GM13977 (cell line): ENCODE data around the gene CEP41.

Experiments used
- DNase-seq: peaks from one replicate; pipeline ENCODE4 v3.0.0; 2012; ENCODE audit warnings: low spot score
- in situ Hi-C: fragments of 300-500 bp; cut with MboI; formaldehyde crosslinking; loops from one replicate; pipeline ENCODE4 v1.12.0; 2022; ENCODE audit warnings: low sequenced_read_pairs, low pct_unique_long_range_greater_than_20kb, mixed read lengths, inconsistent platforms; ENCODE audit not compliant: unreplicated experiment
- TF ChIP-seq, protein P1 (sequence below): IDR thresholded peaks from 2 replicates; pipeline ENCODE4 v1.5.1; 2012; ENCODE audit warnings: mild to moderate bottlenecking, control low read depth; ENCODE audit not compliant: insufficient read depth; ENCODE audit errors: extremely low read depth, missing control alignments

CEP41 gene

DNA sequence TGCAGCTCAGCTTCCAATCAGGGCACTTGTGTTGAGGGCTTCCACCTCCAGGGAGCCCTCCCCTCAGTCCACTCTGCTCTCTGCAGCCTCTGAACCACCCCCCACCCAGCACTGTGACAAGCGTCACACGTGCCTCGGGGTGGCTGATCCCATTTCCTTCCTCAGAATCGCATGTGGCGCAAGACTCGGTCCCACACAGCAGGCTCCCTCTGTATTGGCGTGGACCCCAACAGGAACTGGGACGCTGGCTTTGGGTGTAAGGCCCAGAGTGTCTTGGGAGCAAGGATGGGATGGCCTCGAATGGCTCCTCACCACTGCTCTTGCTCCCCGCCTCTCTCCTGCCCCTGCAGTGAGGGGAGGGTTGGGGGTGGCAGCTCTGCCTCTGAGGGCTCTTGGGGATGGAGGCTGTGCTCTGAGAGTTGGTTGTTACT lies 56.4 kb downstream of the CEP41 start:
- no peak for DNase-seq
- in situ Hi-C loops: no loop called here
- TF ChIP-seq, protein P1, sequence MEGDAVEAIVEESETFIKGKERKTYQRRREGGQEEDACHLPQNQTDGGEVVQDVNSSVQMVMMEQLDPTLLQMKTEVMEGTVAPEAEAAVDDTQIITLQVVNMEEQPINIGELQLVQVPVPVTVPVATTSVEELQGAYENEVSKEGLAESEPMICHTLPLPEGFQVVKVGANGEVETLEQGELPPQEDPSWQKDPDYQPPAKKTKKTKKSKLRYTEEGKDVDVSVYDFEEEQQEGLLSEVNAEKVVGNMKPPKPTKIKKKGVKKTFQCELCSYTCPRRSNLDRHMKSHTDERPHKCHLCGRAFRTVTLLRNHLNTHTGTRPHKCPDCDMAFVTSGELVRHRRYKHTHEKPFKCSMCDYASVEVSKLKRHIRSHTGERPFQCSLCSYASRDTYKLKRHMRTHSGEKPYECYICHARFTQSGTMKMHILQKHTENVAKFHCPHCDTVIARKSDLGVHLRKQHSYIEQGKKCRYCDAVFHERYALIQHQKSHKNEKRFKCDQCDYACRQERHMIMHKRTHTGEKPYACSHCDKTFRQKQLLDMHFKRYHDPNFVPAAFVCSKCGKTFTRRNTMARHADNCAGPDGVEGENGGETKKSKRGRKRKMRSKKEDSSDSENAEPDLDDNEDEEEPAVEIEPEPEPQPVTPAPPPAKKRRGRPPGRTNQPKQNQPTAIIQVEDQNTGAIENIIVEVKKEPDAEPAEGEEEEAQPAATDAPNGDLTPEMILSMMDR: no peak

DNA sequence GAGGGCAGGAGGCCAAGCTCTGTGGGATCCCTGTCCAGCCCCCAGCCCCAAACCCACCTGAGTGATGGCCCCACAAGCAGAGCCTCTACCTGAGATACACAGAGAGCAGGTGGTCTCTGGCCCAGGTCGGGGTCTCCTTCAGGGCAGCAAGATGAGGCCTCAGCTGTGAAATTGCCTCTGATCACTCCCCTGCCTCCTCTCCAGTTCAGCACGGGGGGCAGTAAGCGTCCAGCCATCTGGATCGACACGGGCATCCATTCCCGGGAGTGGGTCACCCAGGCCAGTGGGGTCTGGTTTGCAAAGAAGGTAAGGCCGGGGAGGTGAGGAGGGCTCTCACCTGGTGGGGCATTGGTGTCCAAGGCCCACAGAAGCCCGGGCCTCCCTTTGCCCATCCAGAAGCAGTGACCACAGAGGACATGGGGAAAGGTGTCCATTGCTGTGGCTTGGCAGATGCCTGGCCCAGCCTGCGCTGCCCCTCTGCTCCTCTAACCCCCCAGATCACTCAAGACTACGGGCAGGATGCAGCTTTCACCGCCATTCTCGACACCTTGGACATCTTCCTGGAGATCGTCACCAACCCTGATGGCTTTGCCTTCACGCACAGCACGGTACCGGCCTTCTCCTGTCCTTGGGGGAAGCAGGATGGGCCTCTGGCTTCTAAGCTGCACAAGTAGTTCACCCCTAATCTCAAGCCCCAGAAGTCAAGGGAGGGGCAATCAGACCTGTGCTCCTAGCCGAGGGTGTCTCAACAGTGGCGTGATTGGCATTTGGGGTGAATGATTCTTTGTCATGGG lies 57.4 kb downstream of the CEP41 start:
- TF ChIP-seq, protein P1: no peak
- in situ Hi-C loops: no loop called here

DNA sequence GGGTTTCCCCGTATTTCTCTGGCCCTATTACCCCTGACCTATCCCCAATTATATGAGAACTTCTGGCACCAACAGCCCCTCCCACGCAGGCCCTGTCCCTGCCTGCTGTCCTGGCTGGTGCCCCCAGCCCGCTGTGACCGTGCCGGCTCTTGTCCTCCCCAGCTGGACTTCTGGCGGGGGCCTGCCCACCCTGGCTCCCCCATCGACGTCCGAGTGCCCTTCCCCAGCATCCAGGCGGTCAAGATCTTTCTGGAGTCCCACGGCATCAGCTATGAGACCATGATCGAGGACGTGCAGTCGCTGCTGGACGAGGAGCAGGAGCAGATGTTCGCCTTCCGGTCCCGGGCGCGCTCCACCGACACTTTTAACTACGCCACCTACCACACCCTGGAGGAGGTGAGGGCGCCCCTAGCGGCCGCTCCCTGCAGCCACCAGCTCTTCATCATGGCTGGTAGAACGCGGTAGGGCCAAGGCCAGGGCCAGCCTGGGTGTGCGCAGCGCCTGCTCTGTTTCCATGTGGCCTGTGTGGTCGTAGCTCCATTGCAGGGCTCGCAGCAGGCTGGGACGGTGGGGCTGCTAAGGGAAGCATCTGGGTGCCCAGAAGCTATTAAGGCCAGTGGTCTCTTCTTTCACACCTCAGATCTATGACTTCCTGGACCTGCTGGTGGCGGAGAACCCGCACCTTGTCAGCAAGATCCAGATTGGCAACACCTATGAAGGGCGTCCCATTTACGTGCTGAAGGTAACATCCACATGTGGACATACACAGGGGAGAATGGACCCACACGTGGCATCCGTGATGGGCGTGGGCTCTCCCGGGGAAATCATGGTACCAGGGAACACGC lies 59.1 kb downstream of the CEP41 start:
- DNase-seq: no peak
- TF ChIP-seq, protein P1: no peak
- in situ Hi-C loops: no loop called here

More for the DNA sequence above, 57.4 kb downstream of the CEP41 start:
- no peak for DNase-seq

DNA sequence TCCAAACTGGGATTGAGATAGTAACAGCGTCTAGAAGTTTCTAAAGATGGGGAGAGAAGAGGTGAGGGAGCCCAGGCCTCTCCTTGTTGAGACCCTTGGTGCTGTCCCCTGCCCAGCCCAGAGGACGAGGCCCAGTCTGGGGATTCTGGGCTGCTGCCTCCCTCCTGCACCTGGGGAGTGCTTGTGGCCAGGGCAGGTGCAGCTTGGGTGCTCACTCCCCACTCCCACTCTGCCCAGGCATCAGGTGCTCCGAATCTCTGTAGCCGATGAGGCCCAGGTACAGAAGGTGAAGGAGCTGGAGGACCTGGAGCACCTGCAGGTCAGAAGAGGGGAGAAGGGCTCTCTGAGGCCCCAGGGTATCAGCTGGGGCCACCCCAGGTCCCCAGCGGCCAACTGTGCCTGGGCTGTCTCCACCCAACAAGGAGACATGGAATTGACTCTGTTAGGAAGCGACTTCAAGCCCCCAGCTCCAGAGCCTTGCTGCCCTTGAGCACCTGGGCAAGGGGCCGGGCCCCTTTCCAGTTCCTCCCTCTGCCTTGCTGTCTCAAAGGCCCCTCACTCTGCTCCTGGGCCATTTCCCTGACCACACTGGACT lies 59.9 kb downstream of the CEP41 start:
- in situ Hi-C loops: no loop called here
- TF ChIP-seq, protein P1: no peak
- DNase-seq: no peak

DNA sequence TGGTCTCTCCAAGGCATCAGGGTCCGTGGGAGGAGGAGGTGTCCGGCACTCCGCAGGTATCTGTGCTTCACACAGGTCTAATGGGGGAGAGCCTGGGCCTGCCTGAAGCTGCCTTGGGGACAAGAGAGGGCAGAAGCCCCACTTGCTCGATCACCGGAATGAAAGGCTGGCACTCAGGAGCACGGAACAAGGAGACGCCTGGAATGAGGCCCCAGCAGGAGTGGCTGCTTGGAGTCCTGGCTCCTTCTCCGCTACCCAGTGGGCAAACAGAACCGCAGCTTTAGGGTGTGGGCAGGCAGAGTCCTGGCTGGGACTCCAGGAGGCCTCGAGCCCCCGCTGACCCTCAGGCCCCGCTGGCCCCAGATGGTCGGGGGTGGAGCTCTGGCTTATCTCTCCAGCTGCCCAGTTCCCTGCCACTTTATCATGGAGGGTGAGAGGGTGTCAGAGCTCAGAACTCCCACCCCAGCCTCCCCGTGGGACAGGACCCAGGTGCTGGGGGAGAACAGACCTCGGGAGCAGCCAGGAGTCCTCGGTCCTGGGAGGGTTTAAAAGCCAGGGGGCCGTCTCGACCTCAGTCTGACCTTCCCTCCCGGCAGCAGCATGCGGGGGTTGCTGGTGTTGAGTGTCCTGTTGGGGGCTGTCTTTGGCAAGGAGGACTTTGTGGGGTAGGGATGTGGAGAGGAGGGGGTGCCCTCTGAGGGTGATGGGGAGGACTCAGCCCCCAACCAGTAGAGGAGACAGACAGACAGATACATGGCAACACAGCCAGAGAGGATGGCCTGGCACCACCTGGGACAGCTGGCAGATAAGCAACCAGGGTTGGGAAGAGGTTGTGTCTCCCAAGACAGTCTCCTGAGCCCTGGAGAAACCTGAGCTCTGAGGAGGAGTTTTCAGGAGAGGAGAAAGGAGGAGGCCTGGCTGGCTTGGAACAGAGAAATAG lies 60.6 kb downstream of the CEP41 start, which contains the start of gene CPA1:
TSS of gene CPA1 (plus strand) at position 574 of the 940 bp plus-strand sequence. CDS start at position 601, 27 bp downstream.
- DNase-seq: no peak
- in situ Hi-C loops: no loop called here
- TF ChIP-seq, protein P1: no peak
